Effector memory CD8-positive, alpha-beta T cell (primary cell): ENCODE measurements around the gene IL23R.
"Not testable (repeated sequence)": the region's sequence is repeated elsewhere in the genome, so short reads cannot be mapped to it uniquely, and the experiment has no call there.

Source experiments
- ATAC-seq: fragments of 150-1000 bp; cut with Tn5 transposase; replicated peaks from 2 replicates; pipeline ENCODE4 v1.10.0; 2021; ENCODE audit warnings: mild to moderate bottlenecking, moderate library complexity
- DNase-seq, 3 experiments: peaks; one replicate each; pipeline ENCODE4 v3.0.0; 2021
- H3K27ac Mint-ChIP-seq, 2 donors: one replicate each; pipeline ENCODE4 v1.8.0; 2022; ENCODE audit warnings: mild to moderate bottlenecking in 2 of 2, mixed read lengths in 2 of 2, moderate library complexity in 2 of 2
- H3K27me3 Mint-ChIP-seq, 2 donors: one replicate each; pipeline ENCODE4 v1.8.0; 2022; ENCODE audit warnings: mixed read lengths in 2 of 2
- H3K36me3 Mint-ChIP-seq: one replicate; pipeline ENCODE4 v1.8.0; 2022; ENCODE audit warnings: mild to moderate bottlenecking, moderate library complexity, mixed read lengths; ENCODE audit not compliant: insufficient read depth
- H3K4me1 Mint-ChIP-seq, 2 donors: one replicate each; pipeline ENCODE4 v1.8.0; 2022; ENCODE audit warnings: low read depth in 2 of 2, mixed read lengths in 2 of 2
- H3K4me3 Mint-ChIP-seq, 2 donors: one replicate each; pipeline ENCODE4 v1.8.0; 2022; ENCODE audit warnings: mild to moderate bottlenecking in 2 of 2, mixed read lengths in 2 of 2, moderate library complexity in 2 of 2
- H3K9me3 Mint-ChIP-seq, 2 donors: one replicate each; pipeline ENCODE4 v1.8.0; 2022; ENCODE audit warnings: mixed read lengths in 2 of 2

Gene IL23R

GRCh38 chr1:67140460-67140859 is 25.8 kb upstream of the IL23R start:
- Mint-ChIP-seq H3K4me1 (peaks cover 11 to 13% of the 10 kb centered on the region in 2 donors), H3K27ac (no peak overlapping the region), H3K36me3 (no peaks in the 10 kb centered on the region), H3K27me3 (peaks cover 0 to 1% of the 10 kb centered on the region in 2 donors), H3K9me3 (no peaks in the 10 kb centered on the region), H3K4me3 (no peak overlapping the region)
- DNase-seq: no peak
- no peak for ATAC-seq

- H3K4me3 Mint-ChIP-seq, ATAC-seq: not testable (repeated sequence)
Measured at GRCh38 chr1:67141832-67142231, 24.4 kb upstream of the IL23R start.

GRCh38 chr1:67142931-67143330 is 23.3 kb upstream of the IL23R start:
- ATAC-seq (peak; percentile 78), DNase-seq (no peak)
- Mint-ChIP-seq H3K9me3 (no peaks in the 10 kb centered on the region), H3K4me1 (peaks cover 11 to 22% of the 10 kb centered on the region in 2 donors), H3K27ac (peak overlapping the region in 1 of 2 donors; percentile 16), H3K36me3 (no peaks in the 10 kb centered on the region), H3K27me3 (no peaks in the 10 kb centered on the region), H3K4me3 (peak overlapping the region in 1 of 2 donors; percentile 4)

More at GRCh38 chr1:67141832-67142231, 24.4 kb upstream of the IL23R start:
- not testable (repeated sequence) for DNase-seq, H3K9me3 Mint-ChIP-seq, H3K27ac Mint-ChIP-seq, H3K27me3 Mint-ChIP-seq, H3K36me3 Mint-ChIP-seq
- peaks cover 11 to 22% of the 10 kb centered on the region in 2 donors for H3K4me1 Mint-ChIP-seq

GRCh38 chr1:67143966-67144365 is 22.3 kb upstream of the IL23R start:
- Mint-ChIP-seq H3K27ac (no peak overlapping the region), H3K4me3 (no peak overlapping the region), H3K9me3 (no peaks in the 10 kb centered on the region), H3K4me1 (peaks cover 12 to 25% of the 10 kb centered on the region in 2 donors), H3K27me3 (no peaks in the 10 kb centered on the region), H3K36me3 (no peaks in the 10 kb centered on the region)
- DNase-seq (no peak), ATAC-seq (no peak)

- H3K27ac Mint-ChIP-seq: no peak overlapping the region
- H3K4me1 Mint-ChIP-seq: peaks cover 17 to 30% of the 10 kb centered on the region in 2 donors
- DNase-seq: peak; percentile 24 to 27 (median 25)
- H3K27me3 Mint-ChIP-seq: no peaks in the 10 kb centered on the region
- no peaks in the 10 kb centered on the region for H3K36me3 Mint-ChIP-seq
- H3K9me3 Mint-ChIP-seq: no peaks in the 10 kb centered on the region
- peak overlapping the region in 1 of 2 donors; percentile 0 for H3K4me3 Mint-ChIP-seq
- peak; percentile 29 for ATAC-seq
Measured at GRCh38 chr1:67144696-67145095, 21.6 kb upstream of the IL23R start.

GRCh38 chr1:67146101-67146500 is 20.2 kb upstream of the IL23R start:
- no peak overlapping the region for H3K27ac Mint-ChIP-seq
- H3K4me1 Mint-ChIP-seq: peaks cover 17 to 30% of the 10 kb centered on the region in 2 donors
- no peaks in the 10 kb centered on the region for H3K27me3 Mint-ChIP-seq
- no peak overlapping the region for H3K4me3 Mint-ChIP-seq
- peak; percentile 41 for ATAC-seq
- no peaks in the 10 kb centered on the region for H3K36me3 Mint-ChIP-seq
- no peaks in the 10 kb centered on the region for H3K9me3 Mint-ChIP-seq
- no peak for DNase-seq

GRCh38 chr1:67146539-67146938 is 19.7 kb upstream of the IL23R start:
- DNase-seq (no peak), ATAC-seq (no peak)
- no peaks in the 10 kb centered on the region for H3K36me3 Mint-ChIP-seq
- no peak overlapping the region for H3K27ac Mint-ChIP-seq
- H3K4me3 Mint-ChIP-seq: no peak overlapping the region
- no peaks in the 10 kb centered on the region for H3K9me3 Mint-ChIP-seq
- H3K27me3 Mint-ChIP-seq: peaks cover 0 to 1% of the 10 kb centered on the region in 2 donors
- H3K4me1 Mint-ChIP-seq: peaks cover 17 to 30% of the 10 kb centered on the region in 2 donors

GRCh38 chr1:67147973-67148372 is 18.3 kb upstream of the IL23R start:
- not testable (repeated sequence) for DNase-seq, ATAC-seq, H3K9me3 Mint-ChIP-seq, H3K36me3 Mint-ChIP-seq, H3K4me3 Mint-ChIP-seq, H3K27ac Mint-ChIP-seq
- Mint-ChIP-seq H3K4me1 (peaks cover 14 to 28% of the 10 kb centered on the region in 2 donors), H3K27me3 (peaks cover 0 to 12% of the 10 kb centered on the region in 2 donors)

GRCh38 chr1:67148516-67149178 is 17.6 kb upstream of the IL23R start:
- no peaks in the 10 kb centered on the region for H3K36me3 Mint-ChIP-seq
- H3K27me3 Mint-ChIP-seq: peaks cover 0 to 12% of the 10 kb centered on the region in 2 donors
- no peak for DNase-seq
- H3K27ac Mint-ChIP-seq: peak overlapping the region in 1 of 2 donors; percentile 27
- no peaks in the 10 kb centered on the region for H3K9me3 Mint-ChIP-seq
- no peak overlapping the region for H3K4me3 Mint-ChIP-seq
- peak; percentile 37 for ATAC-seq
- peaks cover 10 to 22% of the 10 kb centered on the region in 2 donors for H3K4me1 Mint-ChIP-seq

- Mint-ChIP-seq H3K4me3 (no peak overlapping the region), H3K27me3 (peaks cover 0 to 17% of the 10 kb centered on the region in 2 donors), H3K4me1 (peaks cover 10 to 21% of the 10 kb centered on the region in 2 donors), H3K27ac (peak overlapping the region; percentile 20 to 27), H3K36me3 (no peaks in the 10 kb centered on the region), H3K9me3 (no peaks in the 10 kb centered on the region)
- DNase-seq (peak; percentile 35 to 51 (median 43)), ATAC-seq (peak; percentile 85)
Measured at GRCh38 chr1:67149179-67149770, 17.0 kb upstream of the IL23R start.

- Mint-ChIP-seq H3K4me3 (no peak overlapping the region), H3K9me3 (no peaks in the 10 kb centered on the region), H3K36me3 (no peaks in the 10 kb centered on the region), H3K27me3 (peaks cover 0 to 32% of the 10 kb centered on the region in 2 donors), H3K27ac (no peak overlapping the region), H3K4me1 (peaks cover 6 to 17% of the 10 kb centered on the region in 2 donors)
- no peak for DNase-seq
- no peak for ATAC-seq
Measured at GRCh38 chr1:67150931-67151330, 15.3 kb upstream of the IL23R start.

GRCh38 chr1:67158401-67158800 is 7.9 kb upstream of the IL23R start:
- Mint-ChIP-seq H3K9me3 (no peaks in the 10 kb centered on the region), H3K27me3 (peaks cover 11 to 30% of the 10 kb centered on the region in 2 donors), H3K36me3 (no peaks in the 10 kb centered on the region), H3K27ac (no peak overlapping the region), H3K4me1 (peaks cover 6 to 7% of the 10 kb centered on the region in 2 donors), H3K4me3 (no peak overlapping the region)
- DNase-seq (no peak), ATAC-seq (no peak)

- ATAC-seq (no peak), DNase-seq (no peak)
- Mint-ChIP-seq H3K4me1 (peaks cover 6 to 7% of the 10 kb centered on the region in 2 donors), H3K9me3 (no peaks in the 10 kb centered on the region), H3K27ac (no peak overlapping the region), H3K27me3 (peaks cover 11 to 26% of the 10 kb centered on the region in 2 donors), H3K36me3 (no peaks in the 10 kb centered on the region), H3K4me3 (no peak overlapping the region)
Measured at GRCh38 chr1:67159233-67159632, 7.0 kb upstream of the IL23R start.

- Mint-ChIP-seq H3K9me3 (no peaks in the 10 kb centered on the region), H3K4me3 (peak overlapping the region in 1 of 2 donors; percentile 25), H3K36me3 (peaks cover 18% of the 10 kb centered on the region), H3K27me3 (peaks cover 8 to 12% of the 10 kb centered on the region in 2 donors), H3K27ac (peak overlapping the region in 1 of 2 donors; percentile 80), H3K4me1 (peaks cover 11 to 15% of the 10 kb centered on the region in 2 donors)
- no peak for DNase-seq
- ATAC-seq: peak; percentile 35
Measured at GRCh38 chr1:67162954-67163353, 3.3 kb upstream of the IL23R start.
